Tongue (tissue), 2 donors: ENCODE measurements around the gene PRKAR1B. TPM values are rescaled to one million over a fixed set of nuclear protein-coding genes. Genes with fewer than 3 reads are reported as not detected.

Experiments used
- DNase-seq: peaks from one replicate; pipeline ENCODE4 v3.0.0-alpha.2; 2015
- total RNA-seq: library from RNA; depleted of rRNA; stranded (reverse); fragments of >200 nt; gene quantifications from one replicate; pipeline ENCODE4 v1.2.3, GENCODE V29; 2014

Gene PRKAR1B
- total RNA-seq, 1 donor from 2014 or later, result 28.4 TPM

GRCh38 chr7:538764-539685, 188.1 kb downstream of the PRKAR1B start:
- peak; percentile 49 for DNase-seq

GRCh38 chr7:537911-538634, 189.0 kb downstream of the PRKAR1B start:
- DNase-seq, result peak; percentile 80

- no peak for DNase-seq
Observed at GRCh38 chr7:536231-536630, 190.8 kb downstream of the PRKAR1B start.

- DNase-seq, result no peak
Observed at GRCh38 chr7:534959-535358, 192.1 kb downstream of the PRKAR1B start.

GRCh38 chr7:534075-534474, 193.0 kb downstream of the PRKAR1B start:
- DNase-seq, result no peak

GRCh38 chr7:533266-533665, 193.8 kb downstream of the PRKAR1B start:
- no peak for DNase-seq

GRCh38 chr7:532379-533143, 194.5 kb downstream of the PRKAR1B start:
- no peak for DNase-seq

GRCh38 chr7:531777-532176, 195.3 kb downstream of the PRKAR1B start:
- DNase-seq, result no peak

GRCh38 chr7:528451-528850, 198.6 kb downstream of the PRKAR1B start:
- no peak for DNase-seq

GRCh38 chr7:527723-528122, 199.4 kb downstream of the PRKAR1B start:
- no peak for DNase-seq

GRCh38 chr7:526460-527034, 200.5 kb downstream of the PRKAR1B start:
- DNase-seq, result no peak

- DNase-seq, result peak; percentile 27
Observed at GRCh38 chr7:525740-526139, 201.3 kb downstream of the PRKAR1B start.

- no peak for DNase-seq
Observed at GRCh38 chr7:524800-525199, 202.3 kb downstream of the PRKAR1B start.

GRCh38 chr7:523347-524336, 203.4 kb downstream of the PRKAR1B start:
- DNase-seq, result no peak

GRCh38 chr7:522951-523314, 204.1 kb downstream of the PRKAR1B start:
- DNase-seq, result no peak

GRCh38 chr7:522071-522950, 204.8 kb downstream of the PRKAR1B start:
- peak; percentile 85 for DNase-seq

- peak; percentile 84 for DNase-seq
Observed at GRCh38 chr7:521221-522070, 205.6 kb downstream of the PRKAR1B start.

- DNase-seq, result peak; percentile 22
Observed at GRCh38 chr7:520503-521161, 206.4 kb downstream of the PRKAR1B start.
